Mononuclear cell (primary cell): ENCODE data around the gene KCNA10. TPM values are rescaled to one million over a fixed set of nuclear protein-coding genes. Genes with fewer than 3 reads are reported as not detected.

Experiments
- H3K27me3 ChIP-seq: 2 replicates; pipeline ENCODE4 v1.6.0; 2011; ENCODE audit warnings: low read length, control low read depth; ENCODE audit not compliant: insufficient read depth
- H3K4me1 ChIP-seq: 2 replicates; pipeline ENCODE4 v1.5.1; 2011; ENCODE audit warnings: mild to moderate bottlenecking, low read length, control low read depth; ENCODE audit not compliant: insufficient read depth
- H3K4me3 ChIP-seq: 2 replicates; pipeline ENCODE4 v1.5.1; 2011; ENCODE audit warnings: mild to moderate bottlenecking, low read length, moderate library complexity
- H3K9me3 ChIP-seq: 2 replicates; pipeline ENCODE4 v1.5.1; 2011; ENCODE audit warnings: low read depth, mild to moderate bottlenecking, control low read depth, low read length
- total RNA-seq: library from RNA; depleted of rRNA; stranded (reverse); fragments of >200 nt; gene quantifications from one replicate; pipeline ENCODE4 v1.2.3, GENCODE V29; 2012

The KCNA10 gene
- total RNA-seq = not detected

GRCh38 chr1:110519125-110519810 lies at the start of gene KCNA10:
TSS of gene KCNA10 (minus strand) at chr1:110519175. CDS start at chr1:110518787, 388 bp downstream.
- Histone ChIP-seq H3K4me1 (no peaks in the 10 kb centered on the region), H3K4me3 (no peak within 1 kb of the TSS), H3K9me3 (no peaks in the 10 kb centered on the region), H3K27me3 (peaks cover 2% of the 10 kb centered on the region)

DNA sequence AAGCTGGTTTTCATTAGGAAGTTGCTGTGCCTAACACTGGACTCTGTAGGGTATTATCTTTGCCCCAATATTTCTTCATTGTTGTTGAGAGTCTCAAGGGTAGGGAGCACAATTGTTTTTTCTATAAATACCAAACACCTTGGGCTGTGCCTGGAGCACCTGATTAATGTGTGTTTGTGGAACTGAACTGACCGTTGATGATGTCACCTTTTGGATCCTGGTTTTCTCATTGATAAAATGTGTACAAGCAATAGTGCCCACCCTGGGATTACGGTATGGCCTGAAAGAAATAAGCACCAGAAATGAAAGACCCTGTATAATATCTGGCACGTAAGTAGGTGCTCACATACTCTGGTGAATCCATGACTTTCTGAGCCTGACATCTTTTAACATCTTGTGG lies 47.9 kb upstream of the KCNA10 start:
- Histone ChIP-seq H3K27me3 (peaks cover 20% of the 10 kb centered on the region), H3K4me3 (no peak overlapping the region), H3K4me1 (no peaks in the 10 kb centered on the region), H3K9me3 (no peaks in the 10 kb centered on the region)

DNA sequence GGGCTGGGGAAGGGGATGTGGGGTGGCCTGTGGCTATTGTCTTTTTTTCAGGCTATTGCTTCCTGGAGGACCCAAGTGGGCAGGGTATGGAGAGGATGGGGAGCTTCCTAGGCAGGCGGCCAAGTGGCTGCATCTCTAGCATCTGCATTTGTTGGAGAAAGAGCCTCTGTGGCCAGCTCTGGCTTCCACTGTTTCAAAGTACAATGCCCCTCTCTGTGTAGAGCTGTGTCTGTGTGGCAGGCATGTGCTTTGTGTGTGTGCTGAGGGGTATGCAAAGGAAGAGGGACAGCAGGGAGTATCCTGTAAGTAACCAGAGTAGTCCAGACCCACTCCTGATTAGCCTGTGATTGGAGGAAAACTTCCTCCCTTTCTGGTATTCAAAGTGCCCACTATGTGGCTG lies 46.6 kb upstream of the KCNA10 start:
- Histone ChIP-seq H3K9me3 (no peaks in the 10 kb centered on the region), H3K27me3 (peaks cover 14% of the 10 kb centered on the region), H3K4me3 (no peak overlapping the region), H3K4me1 (no peaks in the 10 kb centered on the region)

- peaks cover 5% of the 10 kb centered on the region for H3K27me3 ChIP-seq
- no peaks in the 10 kb centered on the region for H3K9me3 ChIP-seq
- no peaks in the 10 kb centered on the region for H3K4me1 ChIP-seq
- H3K4me3 ChIP-seq = no peak overlapping the region
Measured at GRCh38 chr1:110563089-110563488, 44.1 kb upstream of the KCNA10 start.

DNA sequence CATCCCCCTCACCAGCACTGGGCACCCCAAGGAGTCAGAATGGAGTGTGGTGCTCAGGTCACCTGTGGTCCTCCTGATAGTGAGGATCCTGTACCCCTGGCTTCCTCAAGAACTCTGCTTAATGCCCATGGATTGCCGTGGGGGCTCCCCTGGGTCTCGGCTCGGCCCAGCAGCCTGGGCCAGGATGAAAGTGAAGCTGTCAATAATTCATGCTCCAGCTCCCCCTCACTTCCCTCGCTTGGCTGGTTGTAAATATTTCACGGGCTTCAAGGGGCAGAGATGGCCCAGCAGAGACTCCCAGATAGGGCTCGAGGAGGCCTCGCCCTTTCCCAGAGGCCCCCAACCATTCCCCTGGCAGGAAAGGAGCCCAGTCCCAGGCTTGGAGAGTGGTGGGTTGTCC lies 42.6 kb upstream of the KCNA10 start:
- no peak overlapping the region for H3K4me3 ChIP-seq

GRCh38 chr1:110559157-110559556 lies 40.2 kb upstream of the KCNA10 start:
- Histone ChIP-seq H3K4me1 (peaks cover 8% of the 10 kb centered on the region), H3K9me3 (no peaks in the 10 kb centered on the region), H3K4me3 (no peak overlapping the region), H3K27me3 (peaks cover 22% of the 10 kb centered on the region)

More for the DNA sequence above, 42.6 kb upstream of the KCNA10 start:
- no peaks in the 10 kb centered on the region for H3K4me1 ChIP-seq
- H3K27me3 ChIP-seq = no peaks in the 10 kb centered on the region
- no peaks in the 10 kb centered on the region for H3K9me3 ChIP-seq

DNA sequence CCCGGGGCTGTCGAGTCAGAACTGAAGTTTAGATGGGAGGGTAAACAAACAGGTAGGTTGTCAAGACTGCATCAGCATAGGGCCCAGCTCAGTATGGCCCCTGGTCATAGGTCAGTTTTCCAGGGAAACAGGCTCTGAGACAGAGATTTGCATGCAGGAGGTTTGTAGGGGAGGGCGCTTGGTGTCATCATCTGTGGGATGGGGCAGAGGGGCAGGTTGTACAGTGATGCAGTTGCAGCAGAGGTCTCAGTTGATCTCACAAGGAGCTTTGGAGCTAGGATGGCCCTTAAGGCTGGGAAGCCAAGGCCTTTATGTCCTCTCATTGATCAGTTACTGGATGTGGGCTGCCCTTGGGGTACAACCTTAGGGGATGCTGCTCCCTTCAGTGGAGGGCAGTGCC lies 38.5 kb upstream of the KCNA10 start:
- Histone ChIP-seq H3K4me1 (peaks cover 8% of the 10 kb centered on the region), H3K27me3 (peaks cover 24% of the 10 kb centered on the region), H3K4me3 (no peak overlapping the region), H3K9me3 (no peaks in the 10 kb centered on the region)

DNA sequence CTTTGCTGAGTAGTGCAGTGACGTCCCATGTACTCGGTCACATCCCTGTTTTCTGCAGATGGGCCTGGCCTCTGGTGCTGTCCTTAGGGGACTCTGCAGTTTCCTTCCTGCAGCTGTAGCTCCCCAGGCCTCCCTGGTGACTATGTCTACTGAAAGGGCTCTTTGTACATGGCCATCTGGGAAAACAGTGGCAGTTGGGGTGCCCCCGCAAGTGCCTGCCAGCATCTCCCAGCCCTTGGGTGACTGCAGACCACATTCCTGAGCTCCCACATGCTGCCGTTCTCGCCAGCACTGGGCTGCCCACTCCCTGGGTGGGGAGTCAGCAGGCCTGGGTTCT lies 37.5 kb upstream of the KCNA10 start:
- H3K4me1 ChIP-seq = peaks cover 8% of the 10 kb centered on the region
- H3K27me3 ChIP-seq = peaks cover 26% of the 10 kb centered on the region
- no peak overlapping the region for H3K4me3 ChIP-seq
- H3K9me3 ChIP-seq = no peaks in the 10 kb centered on the region

DNA sequence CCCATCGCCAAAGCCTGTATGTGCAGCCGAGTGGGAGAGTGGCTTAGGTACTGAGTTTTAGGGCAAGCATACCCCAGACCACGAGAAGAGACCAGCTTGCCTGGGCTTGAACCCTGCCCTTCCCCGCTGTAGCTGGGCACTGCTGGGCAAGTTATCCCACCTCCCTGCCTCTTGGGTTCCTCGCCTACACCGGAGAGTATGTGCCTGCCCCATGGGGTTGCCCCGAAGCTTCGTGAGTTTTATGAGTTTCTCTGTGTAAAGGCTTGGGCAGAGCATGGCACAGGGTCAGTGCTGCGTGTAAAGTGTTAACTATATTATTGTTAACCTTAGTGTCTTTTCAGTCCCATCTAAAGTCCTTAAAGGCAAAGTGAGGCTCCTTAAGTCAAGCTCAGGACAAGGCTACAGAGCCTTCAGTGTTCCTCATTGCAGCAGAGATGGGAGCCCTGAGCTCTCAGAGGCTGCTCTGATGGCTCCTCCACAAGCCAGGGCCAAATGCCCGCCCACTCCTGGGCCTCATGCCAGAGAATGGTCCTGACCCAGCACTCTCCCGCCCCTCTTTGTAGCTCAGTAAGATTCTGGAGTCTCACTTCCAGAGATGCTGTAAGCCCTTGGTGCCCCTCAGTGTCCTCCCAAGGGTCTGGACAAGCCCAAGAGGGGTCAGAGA lies 37.0 kb upstream of the KCNA10 start:
- Histone ChIP-seq H3K4me1 (peaks cover 8% of the 10 kb centered on the region), H3K4me3 (no peak overlapping the region), H3K9me3 (no peaks in the 10 kb centered on the region), H3K27me3 (peaks cover 26% of the 10 kb centered on the region)

- Histone ChIP-seq H3K4me1 (peaks cover 8% of the 10 kb centered on the region), H3K9me3 (no peaks in the 10 kb centered on the region), H3K27me3 (peaks cover 26% of the 10 kb centered on the region), H3K4me3 (no peak overlapping the region)
Measured at GRCh38 chr1:110554871-110555801, 36.2 kb upstream of the KCNA10 start.

DNA sequence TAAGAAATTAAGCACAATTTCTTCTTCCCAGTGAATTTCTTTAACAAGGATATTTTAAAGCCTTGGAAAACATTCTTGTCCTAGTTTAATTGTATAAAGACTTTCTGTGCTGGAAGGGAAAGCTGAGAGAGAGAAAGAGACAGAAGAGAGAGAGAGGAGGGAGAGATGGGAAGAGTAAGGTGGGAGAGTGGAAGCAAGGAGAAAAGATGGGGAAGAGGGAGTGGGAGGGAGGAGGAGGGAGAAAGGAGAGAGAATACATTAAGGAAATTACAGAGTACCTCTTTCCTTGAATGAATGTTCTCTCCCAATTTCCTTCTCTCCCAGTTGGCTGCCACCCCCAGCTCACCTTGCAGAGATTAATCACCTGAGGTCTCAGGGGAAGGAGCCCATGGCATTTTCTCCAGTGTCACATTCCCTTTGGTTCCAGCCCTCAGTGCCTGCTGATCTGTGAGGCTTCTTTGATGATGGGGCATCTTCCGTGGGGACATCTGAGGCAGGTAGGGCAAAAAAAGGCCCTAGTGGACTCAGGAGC lies 32.4 kb upstream of the KCNA10 start:
- no peak overlapping the region for H3K4me3 ChIP-seq
- H3K4me1 ChIP-seq = peaks cover 8% of the 10 kb centered on the region
- H3K27me3 ChIP-seq = peaks cover 26% of the 10 kb centered on the region
- H3K9me3 ChIP-seq = no peaks in the 10 kb centered on the region

DNA sequence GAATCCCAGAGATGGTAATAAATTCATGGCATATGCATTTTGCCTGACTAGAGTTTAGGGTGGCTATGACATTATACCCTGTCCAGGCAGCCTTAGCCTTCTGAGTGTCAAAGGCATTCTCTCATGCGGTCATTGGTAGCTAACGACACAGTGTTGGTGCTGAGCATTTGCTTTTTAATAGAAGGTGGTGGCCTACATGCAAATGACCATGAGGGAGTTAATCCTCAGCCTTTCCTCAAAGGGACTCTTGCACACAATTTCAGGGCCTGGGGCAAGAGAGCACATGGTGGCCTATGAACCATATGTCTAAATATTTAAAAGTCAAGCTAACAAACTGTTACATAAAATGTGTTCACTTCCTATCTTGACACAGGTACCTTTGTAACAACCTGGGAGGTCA lies 30.9 kb upstream of the KCNA10 start:
- no peaks in the 10 kb centered on the region for H3K9me3 ChIP-seq
- H3K4me3 ChIP-seq = no peak overlapping the region
- no peaks in the 10 kb centered on the region for H3K4me1 ChIP-seq
- peaks cover 11% of the 10 kb centered on the region for H3K27me3 ChIP-seq

DNA sequence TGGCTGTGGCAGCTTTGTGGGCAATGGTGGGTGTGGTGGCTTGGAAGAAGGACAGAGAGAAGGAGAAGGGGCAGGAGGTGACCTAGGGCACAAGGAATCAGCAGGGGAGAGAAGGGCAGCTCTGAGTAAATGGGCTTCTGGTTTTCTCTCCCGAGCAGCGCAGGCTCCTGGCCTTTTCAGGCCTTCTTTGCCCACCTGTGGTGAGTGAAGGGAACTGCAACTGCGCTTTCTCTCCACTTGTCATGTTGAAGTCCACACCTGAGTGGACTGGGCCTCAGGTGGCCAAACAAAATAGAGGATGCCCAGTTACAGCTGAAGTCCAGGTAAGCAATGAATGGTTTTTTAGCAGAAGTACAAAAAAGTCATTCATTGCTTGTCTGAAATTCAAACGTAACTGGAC lies 29.4 kb upstream of the KCNA10 start:
- Histone ChIP-seq H3K4me3 (no peak overlapping the region), H3K4me1 (no peaks in the 10 kb centered on the region), H3K27me3 (peaks cover 2% of the 10 kb centered on the region), H3K9me3 (no peaks in the 10 kb centered on the region)

DNA sequence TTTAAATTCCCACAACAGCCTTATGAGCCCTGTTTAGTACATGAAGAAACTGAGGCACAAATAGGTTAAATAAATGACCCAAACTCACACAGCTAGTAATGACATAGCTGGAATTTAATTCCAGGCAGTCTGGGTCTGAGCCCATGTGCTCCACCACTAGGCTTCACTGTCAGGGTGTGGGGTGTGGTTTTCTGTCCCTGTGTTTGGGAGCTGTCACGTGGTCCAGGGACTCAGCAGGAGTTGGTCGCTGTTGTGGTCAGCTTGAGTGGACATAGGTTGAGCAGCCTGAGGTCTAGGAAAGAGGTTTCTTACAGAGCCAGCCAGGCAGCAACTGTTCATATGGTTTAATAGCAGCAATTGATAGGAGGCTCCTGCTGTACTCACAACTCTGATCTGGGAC lies 28.0 kb upstream of the KCNA10 start:
- no peaks in the 10 kb centered on the region for H3K4me1 ChIP-seq
- no peak overlapping the region for H3K4me3 ChIP-seq
- peaks cover 1% of the 10 kb centered on the region for H3K27me3 ChIP-seq
- H3K9me3 ChIP-seq = no peaks in the 10 kb centered on the region

DNA sequence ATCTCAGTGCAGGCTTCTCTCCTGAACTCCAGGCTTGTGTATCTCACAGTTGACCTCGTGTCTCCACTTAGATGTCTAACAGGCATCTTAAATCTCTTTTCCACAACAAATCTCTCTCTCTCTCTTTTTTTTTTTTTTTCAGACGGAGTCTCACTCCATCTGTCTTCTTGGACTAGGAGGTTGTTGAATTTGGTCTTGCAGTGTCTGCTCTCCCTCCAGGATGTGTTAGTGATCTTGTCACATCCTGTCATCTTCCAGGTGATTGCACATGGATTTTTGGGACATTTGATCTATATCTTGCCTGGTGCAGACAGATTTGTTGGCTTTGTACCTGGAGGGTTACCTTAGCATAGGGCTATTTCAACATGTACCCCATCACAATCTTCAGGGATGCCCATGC lies 26.5 kb upstream of the KCNA10 start:
- no peak overlapping the region for H3K4me3 ChIP-seq
- no peaks in the 10 kb centered on the region for H3K4me1 ChIP-seq

More for the DNA sequence above, 26.5 kb upstream of the KCNA10 start:
- Histone ChIP-seq H3K27me3 (no peaks in the 10 kb centered on the region), H3K9me3 (no peaks in the 10 kb centered on the region)
